HEK293T (cell line): ENCODE measurements around the gene TRAPPC11.
A peak's percentile ranks its signal among the peaks of the same experiment; 100 is the strongest.

Experiments used
- CTCF ChIA-PET: fragments of 350-600 bp; formaldehyde crosslinking; extraction: SDS; loops from one replicate; lab custom pipeline; 2021; ENCODE audit warnings: antibody characterized with exemption, inconsistent platforms; lab: Yijun Ruan, JAX
- POLR2A ChIA-PET: fragments of 350-600 bp; formaldehyde crosslinking; extraction: SDS; loops from one replicate; lab custom pipeline; 2020; ENCODE audit warnings: antibody characterized with exemption, inconsistent platforms; lab: Yijun Ruan, JAX
- DNase-seq: peaks from one replicate; pipeline ENCODE4 v3.0.0; 2012; ENCODE audit warnings: mixed read lengths; ENCODE audit errors: extremely low spot score
- ARNT ChIP-seq: fragments of 450-650 bp; IDR thresholded peaks from 2 replicates; pipeline ENCODE4 v1.6.1; 2017; ENCODE audit warnings: mild to moderate bottlenecking
- BHLHE40 ChIP-seq: fragments of 450-650 bp; IDR thresholded peaks from 2 replicates; pipeline ENCODE4 v1.6.1; 2016; ENCODE audit warnings: mild to moderate bottlenecking, moderate library complexity, borderline replicate concordance
- CTBP1 ChIP-seq: fragments of 450-650 bp; IDR thresholded peaks from 2 replicates; pipeline ENCODE4 v1.6.1; 2016; ENCODE audit warnings: borderline replicate concordance
- ELF4 ChIP-seq: fragments of 450-650 bp; IDR thresholded peaks from 2 replicates; pipeline ENCODE4 v1.6.1; 2017; ENCODE audit warnings: antibody characterized with exemption
- FOXA1 ChIP-seq: fragments of 450-650 bp; IDR thresholded peaks from 2 replicates; pipeline ENCODE4 v1.6.1; 2016; ENCODE audit warnings: mild to moderate bottlenecking
- FOXK2 ChIP-seq: fragments of 450-650 bp; IDR thresholded peaks from 2 replicates; pipeline ENCODE4 v1.6.1; 2016; ENCODE audit warnings: mild to moderate bottlenecking
- FOXM1 ChIP-seq: fragments of 450-650 bp; IDR thresholded peaks from 2 replicates; pipeline ENCODE4 v1.6.1; 2017; ENCODE audit warnings: mild to moderate bottlenecking, borderline replicate concordance
- HDGF ChIP-seq: fragments of 450-650 bp; IDR thresholded peaks from 2 replicates; pipeline ENCODE4 v1.6.1; 2017; ENCODE audit warnings: antibody characterized with exemption, borderline replicate concordance
- L3MBTL2 ChIP-seq: fragments of 450-650 bp; conservative IDR thresholded peaks from 2 replicates; pipeline ENCODE4 v1.6.1; 2016; ENCODE audit warnings: mild to moderate bottlenecking
- LEF1 ChIP-seq: fragments of 450-650 bp; IDR thresholded peaks from 2 replicates; pipeline ENCODE4 v1.6.1; 2017; ENCODE audit warnings: mild to moderate bottlenecking, borderline replicate concordance
- NFRKB ChIP-seq: fragments of 450-650 bp; IDR thresholded peaks from 2 replicates; pipeline ENCODE4 v1.6.1; 2016; ENCODE audit warnings: mild to moderate bottlenecking, moderate library complexity
- SP1 ChIP-seq: fragments of 450-650 bp; IDR thresholded peaks from 2 replicates; pipeline ENCODE4 v1.6.1; 2017
- SUZ12 ChIP-seq: fragments of 450-650 bp; IDR thresholded peaks from 2 replicates; pipeline ENCODE4 v1.6.1; 2016; ENCODE audit warnings: mild to moderate bottlenecking
- TARDBP ChIP-seq: fragments of 450-650 bp; IDR thresholded peaks from 2 replicates; pipeline ENCODE4 v1.6.1; 2016
- ZNF384 ChIP-seq: fragments of 450-650 bp; IDR thresholded peaks from 2 replicates; pipeline ENCODE4 v1.6.1; 2016
- TF ChIP-seq, protein P1 (sequence below): fragments of 450-650 bp; IDR thresholded peaks from 2 replicates; pipeline ENCODE4 v1.6.1; 2016

The TRAPPC11 gene

DNA sequence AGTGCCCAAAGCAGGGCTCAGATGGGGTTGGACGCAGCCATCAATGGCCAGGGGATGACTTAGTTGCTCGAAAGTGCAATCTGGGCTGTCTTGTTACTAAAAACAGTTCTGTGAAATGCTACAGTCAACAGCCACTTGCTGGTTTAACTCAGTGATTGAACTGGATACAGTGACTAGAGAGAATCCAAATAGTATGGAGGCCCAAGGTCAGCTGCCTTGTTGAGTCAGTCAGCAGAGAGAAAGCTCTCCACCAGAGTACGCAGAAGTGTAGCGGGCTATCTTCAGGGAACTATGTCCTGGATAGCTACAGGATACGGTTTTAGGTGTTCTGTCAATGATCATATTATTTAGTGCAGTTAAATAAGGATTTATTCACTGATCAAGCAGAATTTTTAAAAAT, 68.4 kb downstream of the TRAPPC11 start:
- POLR2A ChIA-PET = no interaction called here
- CTCF ChIA-PET = interaction anchor here (0.6 kb wide), 1 partner anchor 860 kb away, joined by 4 read pairs; no protein-coding TSS in a partner anchor

GRCh38 chr4:183728223-183729068, 69.4 kb downstream of the TRAPPC11 start:
- TF ChIP-seq, protein P1, sequence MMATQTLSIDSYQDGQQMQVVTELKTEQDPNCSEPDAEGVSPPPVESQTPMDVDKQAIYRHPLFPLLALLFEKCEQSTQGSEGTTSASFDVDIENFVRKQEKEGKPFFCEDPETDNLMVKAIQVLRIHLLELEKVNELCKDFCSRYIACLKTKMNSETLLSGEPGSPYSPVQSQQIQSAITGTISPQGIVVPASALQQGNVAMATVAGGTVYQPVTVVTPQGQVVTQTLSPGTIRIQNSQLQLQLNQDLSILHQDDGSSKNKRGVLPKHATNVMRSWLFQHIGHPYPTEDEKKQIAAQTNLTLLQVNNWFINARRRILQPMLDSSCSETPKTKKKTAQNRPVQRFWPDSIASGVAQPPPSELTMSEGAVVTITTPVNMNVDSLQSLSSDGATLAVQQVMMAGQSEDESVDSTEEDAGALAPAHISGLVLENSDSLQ = 0 out of 2 replicates have a peak, but pooled peaks have one; percentile 7
- TF ChIP-seq LEF1 = no peak
- ChIA-PET POLR2A (no interaction called here), CTCF (no interaction called here)
- DNase-seq = no peak

More for the DNA sequence above, 68.4 kb downstream of the TRAPPC11 start:
- DNase-seq = no peak
- TF ChIP-seq BHLHE40 (no peak), ARNT (no peak)

- ChIA-PET POLR2A (no interaction called here), CTCF (no interaction called here)
- TF ChIP-seq BHLHE40 (no peak), NFRKB (no peak), SP1 (no peak), SUZ12 (no peak), ARNT (no peak), LEF1 (no peak)
- no peak for DNase-seq
Observed at GRCh38 chr4:183729069-183729406, 69.9 kb downstream of the TRAPPC11 start.

DNA sequence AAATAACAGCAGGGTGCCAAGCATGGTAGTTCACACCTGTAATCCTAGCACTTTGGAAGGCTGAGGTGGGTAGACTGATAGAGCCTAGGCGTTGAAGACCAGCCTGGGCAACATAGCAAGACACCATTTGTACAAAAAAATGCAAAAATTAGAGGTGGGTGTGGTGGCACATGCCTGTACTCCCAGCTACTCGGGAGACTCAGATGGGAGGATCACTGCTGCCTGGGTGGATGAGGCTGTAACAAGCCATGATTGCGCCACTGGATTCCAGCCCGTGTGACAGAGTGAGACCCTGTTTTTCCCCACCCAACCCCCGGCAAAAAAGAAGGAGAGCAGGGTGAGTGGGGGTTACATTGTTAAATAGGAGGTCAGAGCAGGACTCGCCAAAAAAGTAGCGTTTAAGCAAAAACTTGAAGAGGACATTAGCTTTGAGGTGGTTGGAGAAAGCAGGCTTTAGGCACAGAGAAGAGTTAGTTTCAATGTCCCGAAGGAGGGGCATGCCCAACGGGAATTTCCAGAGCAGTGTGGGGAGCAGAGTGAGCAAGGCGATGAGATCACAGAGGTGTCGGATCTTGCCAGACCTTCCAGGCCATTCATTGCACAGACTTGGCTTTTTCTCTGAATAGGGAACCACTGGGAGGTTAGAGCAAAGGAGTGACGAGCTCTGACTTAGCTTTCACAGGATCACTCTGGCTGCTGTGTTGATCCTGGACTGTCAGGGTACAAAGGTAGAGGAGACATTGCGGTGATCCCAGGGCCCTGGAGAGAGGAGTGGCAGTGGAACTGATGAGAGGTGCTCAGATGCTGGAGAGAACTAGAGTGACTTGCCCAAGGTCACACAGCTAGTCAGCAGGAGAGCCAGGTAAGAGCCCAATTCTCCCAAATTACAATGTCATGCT, 70.6 kb downstream of the TRAPPC11 start:
- DNase-seq = no peak
- TF ChIP-seq TARDBP (no peak), BHLHE40 (no peak), ARNT (no peak), FOXM1 (no peak), CTBP1 (no peak)
- POLR2A ChIA-PET = no interaction called here
- CTCF ChIA-PET = no interaction called here

DNA sequence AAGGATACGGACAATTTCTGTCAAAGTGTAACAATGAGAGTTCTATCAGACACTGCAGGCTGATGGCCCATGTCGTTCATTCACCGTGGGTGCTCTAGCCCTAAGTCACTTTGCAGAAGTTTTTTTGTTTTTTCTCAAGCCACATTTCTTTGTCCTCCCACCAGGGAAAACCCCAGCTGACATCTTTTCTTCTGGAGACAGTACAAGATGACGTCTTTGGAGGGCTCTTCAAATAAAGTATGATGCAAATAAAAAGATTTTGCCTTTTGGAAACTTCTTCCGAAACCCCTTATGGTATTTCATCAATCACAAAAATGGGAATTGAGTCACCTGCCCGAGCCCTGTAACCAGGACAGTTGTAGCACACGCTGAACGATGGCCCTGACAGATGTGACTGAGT, 73.2 kb downstream of the TRAPPC11 start:
- ChIA-PET CTCF (no interaction called here), POLR2A (no interaction called here)
- DNase-seq = no peak
- no peak for TF ChIP-seq BHLHE40
- TF ChIP-seq LEF1 = no peak
- no peak for TF ChIP-seq ZNF384
- no peak for TF ChIP-seq FOXA1
- TF ChIP-seq SP1 = no peak
- TF ChIP-seq ELF4 = no peak
- no peak for TF ChIP-seq ARNT
- no peak for TF ChIP-seq NFRKB
- TF ChIP-seq TARDBP = no peak
- TF ChIP-seq, protein P1 = no peak
- no peak for TF ChIP-seq SUZ12
- TF ChIP-seq FOXM1 = no peak
- TF ChIP-seq FOXK2 = no peak
- no peak for TF ChIP-seq L3MBTL2
- no peak for TF ChIP-seq HDGF

DNA sequence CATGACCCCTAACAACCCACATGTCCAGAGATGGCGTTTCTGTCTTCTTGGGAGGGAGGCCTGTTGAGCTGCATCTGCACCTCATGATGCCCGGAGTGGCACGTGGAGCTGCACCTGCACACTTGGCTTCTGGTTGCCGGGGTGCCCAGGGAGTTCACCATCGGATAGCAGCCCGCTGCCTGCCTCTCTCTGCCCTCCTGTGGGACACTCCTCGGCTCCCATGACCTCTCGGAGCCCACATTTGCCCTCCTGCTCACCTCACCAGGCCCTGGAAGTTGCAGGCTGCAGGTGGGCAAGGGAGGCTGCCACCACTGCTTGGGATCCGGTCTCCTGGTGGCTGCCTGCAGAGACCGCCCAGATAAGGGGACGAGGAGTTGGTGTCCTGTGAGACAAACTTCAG, 74.1 kb downstream of the TRAPPC11 start:
- no peak for DNase-seq
- ChIA-PET POLR2A (no interaction called here), CTCF (no interaction called here)
- TF ChIP-seq CTBP1 = no peak

DNA sequence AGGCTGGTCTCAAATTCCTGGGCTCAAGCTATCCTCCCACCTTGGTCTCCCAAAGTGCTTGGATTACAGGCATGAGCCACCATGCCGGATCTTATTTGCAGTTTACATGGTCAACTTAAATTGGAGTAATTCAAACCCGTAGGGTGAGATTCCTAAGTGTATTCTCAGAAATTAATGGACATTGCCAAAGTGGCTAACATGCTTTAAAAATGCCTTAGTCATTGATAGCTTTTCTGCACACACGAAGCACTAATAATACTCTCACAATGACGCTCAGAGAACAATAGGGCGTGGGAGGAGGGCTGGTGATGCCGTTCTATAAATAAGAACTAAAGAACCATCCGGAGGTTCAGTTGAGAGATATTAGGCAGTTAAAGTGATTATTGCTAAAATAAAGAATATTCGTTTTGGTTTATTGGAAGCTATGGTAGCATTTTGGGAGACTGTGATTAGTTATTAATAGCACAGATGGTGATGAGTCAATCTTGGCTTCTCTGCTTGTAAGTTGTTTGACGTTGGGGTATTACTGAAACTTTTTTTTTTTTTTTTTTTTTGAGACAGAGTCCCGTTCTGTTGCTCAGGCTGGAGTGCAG, 79.1 kb downstream of the TRAPPC11 start:
- POLR2A ChIA-PET = no interaction called here
- no peak for DNase-seq
- CTCF ChIA-PET = no interaction called here
- TF ChIP-seq SUZ12 (no peak), ARNT (no peak), NFRKB (no peak), TARDBP (no peak), ZNF384 (no peak), BHLHE40 (no peak), SP1 (no peak), ELF4 (no peak), FOXM1 (no peak), LEF1 (no peak), L3MBTL2 (no peak), HDGF (no peak)
- TF ChIP-seq, protein P1 = no peak
